Upper lobe of left lung (tissue), 4 donors: Measurements from ENCODE around the gene RFTN2.

ENCODE experiments used
- EP300 ChIP-seq, 4 donors: sonication (generic); formaldehyde crosslinking; IDR thresholded peaks; one replicate each; pipeline ENCODE4 v1.5.1; 2017; ENCODE audit warnings: antibody characterized with exemption in 4 of 4, control low read depth in 2 of 4
- POLR2A ChIP-seq, 4 donors: fragments of 450-650 bp; IDR thresholded peaks; one replicate each; pipeline ENCODE4 v1.5.1; 2016 to 2017; ENCODE audit warnings: antibody characterized with exemption in 4 of 4, mild to moderate bottlenecking in 2 of 4
- TF ChIP-seq, protein P1 (sequence below), 6 experiments: fragments of 450-650 bp in 4 of 6; fragments of 200-600 bp in 2 of 6; sonication (generic) in 2 of 6; IDR thresholded peaks; one replicate each; pipeline ENCODE4 v1.5.1; 2016 to 2019; ENCODE audit warnings: antibody characterized with exemption in 6 of 6

DNA sequence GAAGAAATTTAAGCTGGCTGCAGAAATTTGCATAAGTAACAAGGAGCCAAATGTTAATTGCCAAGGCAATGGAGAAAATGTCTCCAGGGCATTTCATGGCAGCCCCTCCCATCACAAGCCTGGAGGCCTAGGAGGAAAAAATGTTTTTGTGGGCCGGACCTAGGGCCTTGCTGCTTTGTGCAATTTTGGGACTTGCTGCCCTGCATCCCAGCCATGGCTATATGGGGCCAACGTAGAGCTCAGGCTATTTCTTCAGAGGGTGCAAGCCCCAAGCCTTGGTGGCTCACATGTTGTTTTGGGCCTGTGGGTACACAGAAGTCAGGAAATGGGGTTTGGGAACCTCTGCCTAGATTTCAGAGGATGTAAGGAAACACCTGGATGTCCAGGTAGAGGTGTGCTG is 101.8 kb downstream of the RFTN2 start:
- TF ChIP-seq, protein P1, sequence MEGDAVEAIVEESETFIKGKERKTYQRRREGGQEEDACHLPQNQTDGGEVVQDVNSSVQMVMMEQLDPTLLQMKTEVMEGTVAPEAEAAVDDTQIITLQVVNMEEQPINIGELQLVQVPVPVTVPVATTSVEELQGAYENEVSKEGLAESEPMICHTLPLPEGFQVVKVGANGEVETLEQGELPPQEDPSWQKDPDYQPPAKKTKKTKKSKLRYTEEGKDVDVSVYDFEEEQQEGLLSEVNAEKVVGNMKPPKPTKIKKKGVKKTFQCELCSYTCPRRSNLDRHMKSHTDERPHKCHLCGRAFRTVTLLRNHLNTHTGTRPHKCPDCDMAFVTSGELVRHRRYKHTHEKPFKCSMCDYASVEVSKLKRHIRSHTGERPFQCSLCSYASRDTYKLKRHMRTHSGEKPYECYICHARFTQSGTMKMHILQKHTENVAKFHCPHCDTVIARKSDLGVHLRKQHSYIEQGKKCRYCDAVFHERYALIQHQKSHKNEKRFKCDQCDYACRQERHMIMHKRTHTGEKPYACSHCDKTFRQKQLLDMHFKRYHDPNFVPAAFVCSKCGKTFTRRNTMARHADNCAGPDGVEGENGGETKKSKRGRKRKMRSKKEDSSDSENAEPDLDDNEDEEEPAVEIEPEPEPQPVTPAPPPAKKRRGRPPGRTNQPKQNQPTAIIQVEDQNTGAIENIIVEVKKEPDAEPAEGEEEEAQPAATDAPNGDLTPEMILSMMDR (IDR thresholded peaks at IDR 0.05) = no peak
- no peak for TF ChIP-seq EP300 (IDR thresholded peaks at IDR 0.05)
- no peak for TF ChIP-seq POLR2A (IDR thresholded peaks at IDR 0.05)
